GM10847 (cell line): ENCODE measurements around the gene POC1A.

Experiments
- POLR2A ChIP-seq: IDR thresholded peaks from 2 replicates; pipeline ENCODE4 v1.6.1; 2011; ENCODE audit not compliant: insufficient read length; ENCODE audit errors: extremely low read depth

POC1A gene

GRCh38 chr3:52154135-52155094 lies at the start of gene POC1A:
TSS of gene POC1A (minus strand) at chr3:52154423. CDS start at chr3:52154372, 51 bp downstream.
- peak; percentile 56 for TF ChIP-seq POLR2A

GRCh38 chr3:52203701-52204100 lies 49.5 kb upstream of the POC1A start:
- no peak for TF ChIP-seq POLR2A

- no peak for TF ChIP-seq POLR2A
Measured at GRCh38 chr3:52202384-52203077, 48.3 kb upstream of the POC1A start.

DNA sequence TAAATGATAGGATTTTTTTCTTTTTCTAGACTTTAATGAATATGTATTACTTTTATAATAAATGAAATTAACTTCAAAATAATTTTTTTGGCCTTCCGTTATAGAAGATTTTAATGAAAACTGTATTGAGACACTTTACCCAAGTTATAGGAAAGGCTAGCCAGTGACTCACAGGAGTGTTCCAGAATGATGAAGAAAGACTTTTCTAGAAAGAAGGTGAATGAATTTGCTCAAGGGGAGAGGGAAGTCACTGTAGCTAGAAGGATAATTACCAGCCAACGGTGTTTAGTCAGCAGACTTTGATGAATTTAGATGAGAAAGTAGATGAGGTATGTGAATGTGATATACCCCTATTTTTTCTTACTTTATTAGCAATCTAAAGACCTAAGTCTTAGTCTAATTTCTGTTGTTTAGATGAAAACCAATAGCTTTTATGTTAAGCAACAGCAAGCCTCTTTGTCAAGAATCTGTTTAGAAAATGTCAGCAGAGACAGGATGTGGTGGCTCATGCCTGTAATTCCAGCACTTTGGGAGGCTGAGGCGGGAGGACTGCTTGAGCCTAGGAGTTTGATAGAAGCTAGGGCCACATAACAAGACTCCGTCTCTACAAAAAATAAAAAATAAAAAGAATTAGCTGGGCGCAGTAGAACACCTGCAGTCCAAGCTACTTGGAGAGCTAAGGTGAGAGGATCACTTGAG lies 46.9 kb upstream of the POC1A start:
- no peak for TF ChIP-seq POLR2A

- TF ChIP-seq POLR2A, result no peak
Measured at GRCh38 chr3:52198643-52199608, 44.7 kb upstream of the POC1A start.

DNA sequence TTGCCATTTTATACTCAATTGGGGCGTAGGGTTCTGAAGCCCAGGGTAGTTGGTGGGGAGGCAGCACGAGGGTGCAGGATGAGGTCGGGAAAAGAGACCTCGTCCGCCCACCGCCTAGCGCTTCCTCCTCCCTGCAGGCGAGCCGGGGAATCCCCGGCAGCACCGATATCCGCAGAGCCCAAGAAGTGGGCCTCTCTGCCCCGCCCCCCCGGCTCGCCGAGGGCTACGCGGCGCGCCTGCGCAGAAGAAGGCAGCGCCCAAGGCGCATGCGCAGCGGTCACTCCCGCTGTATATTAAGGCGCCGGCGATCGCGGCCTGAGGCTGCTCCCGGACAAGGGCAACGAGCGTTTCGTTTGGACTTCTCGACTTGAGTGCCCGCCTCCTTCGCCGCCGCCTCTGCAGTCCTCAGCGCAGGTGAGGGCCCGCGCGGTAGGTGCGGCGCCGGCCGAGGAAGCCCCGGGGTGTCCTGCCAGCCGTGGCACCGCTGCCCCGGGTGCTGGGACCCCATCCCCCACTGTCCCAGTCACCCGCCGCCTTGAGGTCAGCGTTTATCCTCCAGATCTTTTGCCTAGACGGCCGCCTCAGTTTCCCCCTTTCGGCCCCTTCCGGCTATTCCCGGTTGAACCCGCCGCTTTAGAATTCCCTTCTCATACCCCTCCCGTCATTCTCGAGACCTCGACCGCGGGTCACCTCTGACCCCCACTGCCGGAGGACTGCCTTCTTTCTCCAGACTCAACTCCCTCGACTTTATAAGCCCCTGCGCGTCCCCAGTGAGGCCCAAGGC lies 43.8 kb upstream of the POC1A start, which contains the start of gene ALAS1:
Gene ALAS1 (plus strand): TSS at position 319 of the 784 bp plus-strand sequence. CDS start 1,082 bp downstream, outside the sequence.
- peak; percentile 90 for TF ChIP-seq POLR2A

DNA sequence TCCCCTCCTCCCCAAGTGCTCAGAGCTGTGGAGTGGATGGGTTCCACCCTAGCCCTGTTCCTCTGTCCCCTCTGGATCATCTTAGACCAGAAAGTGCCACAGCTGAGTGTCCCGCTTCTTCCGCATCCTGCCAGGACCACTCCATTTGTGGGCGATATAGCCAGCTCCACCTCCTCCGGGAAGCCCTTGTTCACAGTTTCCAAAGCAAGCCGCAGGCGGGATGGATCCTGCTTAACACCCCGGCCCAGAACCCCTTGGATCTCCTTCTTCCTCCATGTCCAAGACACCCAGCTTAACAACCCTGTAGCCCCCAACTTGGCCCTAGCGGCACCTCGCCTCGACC lies 43.2 kb upstream of the POC1A start:
- TF ChIP-seq POLR2A, result no peak

- TF ChIP-seq POLR2A, result no peak
Measured at GRCh38 chr3:52196977-52197376, 42.8 kb upstream of the POC1A start.

DNA sequence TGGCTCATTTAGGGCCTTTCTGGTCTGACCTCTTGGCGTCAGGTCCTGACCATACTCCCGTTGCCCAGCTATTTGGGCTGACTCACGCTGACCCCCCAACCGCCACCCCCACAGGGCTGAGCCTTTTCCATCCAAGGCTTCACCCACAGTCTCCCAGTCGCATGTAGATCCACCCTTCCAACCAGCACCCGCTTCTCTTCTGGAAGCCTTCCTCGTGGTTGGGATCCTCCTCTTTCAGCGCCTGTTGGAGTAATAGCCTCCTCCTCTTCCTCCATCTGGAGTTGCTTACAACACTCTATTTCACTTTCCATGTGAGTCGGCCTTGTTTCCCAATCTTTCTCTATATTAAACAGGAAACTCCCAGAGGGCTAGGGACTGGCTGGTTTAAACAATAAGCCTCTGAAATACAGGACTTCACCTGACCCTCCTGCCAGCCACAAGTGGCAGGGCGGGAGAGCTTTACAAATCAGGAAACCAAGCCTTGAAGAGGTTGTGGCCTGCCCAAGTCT lies 41.7 kb upstream of the POC1A start:
- no peak for TF ChIP-seq POLR2A

- no peak for TF ChIP-seq POLR2A
Measured at GRCh38 chr3:52195291-52195597, 41.0 kb upstream of the POC1A start.

DNA sequence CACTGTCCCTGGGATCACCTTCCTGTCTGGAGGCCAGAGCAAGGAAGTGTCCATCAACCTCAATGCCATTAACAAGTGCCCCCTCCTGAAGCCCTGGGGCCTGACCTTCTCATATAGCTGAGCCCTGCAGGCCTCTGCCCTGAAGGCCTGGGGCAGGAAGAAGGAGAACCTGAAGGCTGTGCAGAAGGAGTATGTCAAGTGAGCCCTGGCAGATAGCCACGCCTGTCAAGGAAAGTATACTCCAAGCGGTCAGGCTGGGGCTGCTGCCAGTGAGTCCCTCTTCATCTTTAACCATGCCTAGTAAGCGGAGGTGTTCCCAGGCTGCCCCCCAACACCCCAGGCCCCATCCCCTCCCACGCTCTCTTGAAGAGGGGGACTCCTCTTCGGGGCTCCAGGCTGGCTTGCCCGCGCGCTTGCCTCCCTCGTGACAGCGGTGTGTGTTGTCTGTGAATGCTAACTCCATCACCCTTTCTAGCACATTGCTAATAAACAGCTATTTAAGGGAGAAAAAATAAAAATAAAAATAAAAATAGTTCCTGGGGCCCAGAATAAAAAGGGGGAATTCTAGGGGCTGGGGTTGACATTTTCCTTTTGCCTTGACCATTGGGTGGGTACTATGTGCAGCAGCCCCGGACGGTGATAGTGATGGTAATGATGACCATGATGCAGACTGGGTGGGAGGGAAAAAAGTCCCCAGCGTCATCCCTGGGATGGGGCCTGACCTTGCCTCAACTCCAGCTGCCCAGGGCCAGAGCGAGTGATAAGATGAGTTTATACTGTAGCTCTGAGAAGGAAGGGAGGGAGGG lies 40.5 kb upstream of the POC1A start:
- TF ChIP-seq POLR2A, result no peak

- TF ChIP-seq POLR2A, result no peak
Measured at GRCh38 chr3:52193065-52193464, 38.8 kb upstream of the POC1A start.

- no peak for TF ChIP-seq POLR2A
Measured at GRCh38 chr3:52191663-52192062, 37.4 kb upstream of the POC1A start.
